GM12891 (cell line): ENCODE results near the gene CEP152.

Source experiments
- POLR2A ChIP-seq: IDR thresholded peaks from 2 replicates; pipeline ENCODE4 v1.6.1; 2011; ENCODE audit warnings: low read depth, low read length, control low read depth
- POLR2AphosphoS5 ChIP-seq: IDR thresholded peaks from 2 replicates; pipeline ENCODE4 v1.6.1; 2011; ENCODE audit warnings: low read depth, low read length, control low read depth
- TAF1 ChIP-seq: IDR thresholded peaks from 2 replicates; pipeline ENCODE4 v1.6.1; 2011; ENCODE audit warnings: low read depth, low read length, control low read depth

GRCh38 chr15:48754011-48754410 lies 56.9 kb downstream of the CEP152 start:
- TF ChIP-seq TAF1 (no peak), POLR2A (no peak), POLR2AphosphoS5 (no peak)
